Hepatocyte (in vitro differentiated cells): Measurements from ENCODE around the gene GRK4.

ENCODE experiments used
- EZH2phosphoT487 ChIP-seq: fragments of 200-600 bp; sonication (generic); IDR thresholded peaks from one replicate; pipeline ENCODE4 v1.6.1; 2018; ENCODE audit warnings: antibody characterized with exemption, mild to moderate bottlenecking, low read depth, moderate library complexity; ENCODE audit not compliant: unreplicated experiment, severe bottlenecking
- TF ChIP-seq, protein P1 (sequence below): fragments of 200-600 bp; sonication (generic); IDR thresholded peaks from 2 replicates; pipeline ENCODE4 v1.5.1; 2016; ENCODE audit warnings: antibody characterized with exemption, mild to moderate bottlenecking; ENCODE audit not compliant: poor library complexity

DNA sequence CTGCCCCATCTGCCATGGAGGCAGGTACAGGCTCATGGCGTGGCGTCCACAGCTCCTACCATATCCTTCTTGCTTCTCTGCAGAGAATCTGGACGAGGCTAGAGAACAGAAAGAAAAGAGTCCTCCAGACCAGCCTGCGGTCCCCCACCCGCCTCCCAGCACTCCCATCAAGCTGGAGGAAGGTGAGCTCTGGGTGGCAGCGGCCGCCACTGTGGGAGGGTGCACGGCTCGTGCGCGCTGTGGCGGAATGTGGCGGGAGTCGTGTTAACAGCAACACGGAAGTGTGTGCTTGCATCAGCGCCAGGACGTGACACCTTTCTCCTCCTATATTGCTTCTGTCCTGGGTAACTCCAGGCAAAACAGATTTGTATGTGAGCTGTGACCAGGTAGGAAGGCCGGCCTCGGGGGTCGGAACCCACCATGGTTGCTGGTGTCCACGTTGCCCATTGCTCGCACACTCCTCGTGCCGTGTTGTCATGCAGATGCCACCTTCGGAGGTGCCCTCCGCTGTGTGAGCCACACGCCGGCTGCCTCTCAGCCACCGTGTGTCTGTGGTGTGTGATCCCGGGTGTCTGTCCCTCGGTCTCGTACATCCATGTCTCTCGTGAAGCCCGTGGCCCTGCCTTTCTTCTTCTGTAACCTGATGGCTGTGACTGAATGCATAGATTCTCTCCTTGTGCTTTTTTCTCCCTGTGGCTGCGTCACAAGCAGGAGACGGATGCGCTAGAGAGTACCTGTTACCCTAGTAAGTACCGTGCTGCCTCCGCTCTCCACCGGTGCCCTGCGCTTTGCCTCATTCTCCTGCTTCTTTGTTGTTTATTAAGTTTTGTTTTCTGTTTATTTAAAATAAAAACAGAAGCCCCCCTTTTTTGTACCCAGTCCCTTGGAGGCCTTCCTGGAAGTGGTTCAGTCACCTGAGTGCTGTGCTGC, 37.2 kb upstream of the GRK4 start:
- TF ChIP-seq, protein P1, sequence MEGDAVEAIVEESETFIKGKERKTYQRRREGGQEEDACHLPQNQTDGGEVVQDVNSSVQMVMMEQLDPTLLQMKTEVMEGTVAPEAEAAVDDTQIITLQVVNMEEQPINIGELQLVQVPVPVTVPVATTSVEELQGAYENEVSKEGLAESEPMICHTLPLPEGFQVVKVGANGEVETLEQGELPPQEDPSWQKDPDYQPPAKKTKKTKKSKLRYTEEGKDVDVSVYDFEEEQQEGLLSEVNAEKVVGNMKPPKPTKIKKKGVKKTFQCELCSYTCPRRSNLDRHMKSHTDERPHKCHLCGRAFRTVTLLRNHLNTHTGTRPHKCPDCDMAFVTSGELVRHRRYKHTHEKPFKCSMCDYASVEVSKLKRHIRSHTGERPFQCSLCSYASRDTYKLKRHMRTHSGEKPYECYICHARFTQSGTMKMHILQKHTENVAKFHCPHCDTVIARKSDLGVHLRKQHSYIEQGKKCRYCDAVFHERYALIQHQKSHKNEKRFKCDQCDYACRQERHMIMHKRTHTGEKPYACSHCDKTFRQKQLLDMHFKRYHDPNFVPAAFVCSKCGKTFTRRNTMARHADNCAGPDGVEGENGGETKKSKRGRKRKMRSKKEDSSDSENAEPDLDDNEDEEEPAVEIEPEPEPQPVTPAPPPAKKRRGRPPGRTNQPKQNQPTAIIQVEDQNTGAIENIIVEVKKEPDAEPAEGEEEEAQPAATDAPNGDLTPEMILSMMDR, result no peak
- TF ChIP-seq EZH2phosphoT487, result no peak
